HG02571 (cell line): ENCODE results near the gene EDN1.

Experiments
- ATAC-seq: cut with Tn5 transposase; IDR thresholded peaks from one replicate; pipeline ENCODE4 v1.9.1; 2021; ENCODE audit warnings: mild to moderate bottlenecking, moderate library complexity; ENCODE audit not compliant: unreplicated experiment

EDN1 gene

GRCh38 chr6:12289933-12290820 is at the start of gene EDN1:
EDN1 (plus strand) TSS chr6:12290361; CDS start chr6:12290630, 269 bp downstream.
- peak; percentile 71 for ATAC-seq

- ATAC-seq: no peak
These were observed 48.5 kb upstream of the EDN1 start for GRCh38 chr6:12241493-12242175.

GRCh38 chr6:12243169-12243568 is 47.0 kb upstream of the EDN1 start:
- no peak for ATAC-seq

- no peak for ATAC-seq
These were observed 44.8 kb upstream of the EDN1 start for GRCh38 chr6:12245360-12245759.

GRCh38 chr6:12245763-12246718 is 44.1 kb upstream of the EDN1 start:
- no peak for ATAC-seq

- ATAC-seq: no peak
These were observed 43.3 kb upstream of the EDN1 start for GRCh38 chr6:12246900-12247299.

GRCh38 chr6:12249541-12250382 is 40.4 kb upstream of the EDN1 start:
- ATAC-seq: no peak

- ATAC-seq: no peak
These were observed 39.8 kb upstream of the EDN1 start for GRCh38 chr6:12250383-12250770.

- no peak for ATAC-seq
These were observed 36.0 kb upstream of the EDN1 start for GRCh38 chr6:12254210-12254609.

- no peak for ATAC-seq
These were observed 32.0 kb upstream of the EDN1 start for GRCh38 chr6:12258191-12258590.

GRCh38 chr6:12258591-12259075 is 31.5 kb upstream of the EDN1 start:
- no peak for ATAC-seq

- no peak for ATAC-seq
These were observed 29.6 kb upstream of the EDN1 start for GRCh38 chr6:12260458-12261093.

GRCh38 chr6:12261502-12261901 is 28.7 kb upstream of the EDN1 start:
- no peak for ATAC-seq

- ATAC-seq: no peak
These were observed 27.7 kb upstream of the EDN1 start for GRCh38 chr6:12262236-12263061.

GRCh38 chr6:12263403-12263802 is 26.8 kb upstream of the EDN1 start:
- no peak for ATAC-seq

- ATAC-seq: no peak
These were observed 25.5 kb upstream of the EDN1 start for GRCh38 chr6:12264671-12265070.

- no peak for ATAC-seq
These were observed 24.9 kb upstream of the EDN1 start for GRCh38 chr6:12265296-12265695.

- ATAC-seq: no peak
These were observed 24.4 kb upstream of the EDN1 start for GRCh38 chr6:12265791-12266190.

GRCh38 chr6:12266571-12266970 is 23.6 kb upstream of the EDN1 start:
- no peak for ATAC-seq
